Ishikawa (cell line): Measurements from ENCODE around the gene NPHP4.

Source experiments
- CEBPB ChIP-seq: IDR thresholded peaks from 2 replicates; pipeline ENCODE4 v1.6.1; 2012
- CREB1 ChIP-seq: IDR thresholded peaks from 2 replicates; pipeline ENCODE4 v1.6.1; 2012; ENCODE audit warnings: low read depth
- EGR1 ChIP-seq: IDR thresholded peaks from 2 replicates; pipeline ENCODE4 v1.6.1; 2012
- EP300 ChIP-seq: IDR thresholded peaks from 2 replicates; pipeline ENCODE4 v1.6.1; 2012; ENCODE audit warnings: borderline replicate concordance
- FOXM1 ChIP-seq: IDR thresholded peaks from 2 replicates; pipeline ENCODE4 v1.6.1; 2012; ENCODE audit warnings: low read depth, borderline replicate concordance
- MAX ChIP-seq: IDR thresholded peaks from 2 replicates; pipeline ENCODE4 v1.6.1; 2012
- NFIC ChIP-seq: IDR thresholded peaks from 2 replicates; pipeline ENCODE4 v1.6.1; 2012
- RAD21 ChIP-seq: IDR thresholded peaks from 2 replicates; pipeline ENCODE4 v1.6.1; 2012; ENCODE audit warnings: low read depth
- REST ChIP-seq: IDR thresholded peaks from 2 replicates; pipeline ENCODE4 v1.6.1; 2012; ENCODE audit warnings: low read depth, mild to moderate bottlenecking
- TAF1 ChIP-seq: IDR thresholded peaks from 2 replicates; pipeline ENCODE4 v1.6.1; 2012; ENCODE audit warnings: low read depth, mild to moderate bottlenecking
- TCF12 ChIP-seq: IDR thresholded peaks from 2 replicates; pipeline ENCODE4 v1.6.1; 2012; ENCODE audit warnings: low read depth
- TEAD4 ChIP-seq: IDR thresholded peaks from 2 replicates; pipeline ENCODE4 v1.6.1; 2012
- USF1 ChIP-seq: IDR thresholded peaks from 2 replicates; pipeline ENCODE4 v1.6.1; 2012
- YY1 ChIP-seq: IDR thresholded peaks from 2 replicates; pipeline ENCODE4 v1.6.1; 2012; ENCODE audit warnings: low read depth
- ZBTB7A ChIP-seq: IDR thresholded peaks from 2 replicates; pipeline ENCODE4 v1.6.1; 2012; ENCODE audit warnings: low read depth

Gene NPHP4

GRCh38 chr1:5990913-5991312 lies 1.3 kb downstream of the NPHP4 start:
- TF ChIP-seq RAD21 = no peak
- no peak for TF ChIP-seq NFIC
- no peak for TF ChIP-seq ZBTB7A
- TF ChIP-seq TCF12 = no peak

GRCh38 chr1:5989731-5990271 lies 2.4 kb downstream of the NPHP4 start:
- TF ChIP-seq TCF12 (no peak), YY1 (no peak), CREB1 (no peak), ZBTB7A (no peak)

GRCh38 chr1:5989286-5989605 lies 3.0 kb downstream of the NPHP4 start:
- TF ChIP-seq FOXM1 (no peak), MAX (no peak), CEBPB (no peak), YY1 (no peak)

- TF ChIP-seq EGR1 = no peak
- TF ChIP-seq ZBTB7A = no peak
Observed at GRCh38 chr1:5988596-5989285, 3.5 kb downstream of the NPHP4 start.

GRCh38 chr1:5986018-5986417 lies 6.2 kb downstream of the NPHP4 start:
- TF ChIP-seq TEAD4 (no peak), MAX (no peak), YY1 (no peak), EP300 (no peak), FOXM1 (no peak), NFIC (no peak), CREB1 (no peak), TCF12 (no peak), USF1 (no peak), REST (no peak), CEBPB (no peak), TAF1 (no peak), RAD21 (no peak), ZBTB7A (no peak), EGR1 (no peak)

- TF ChIP-seq NFIC (no peak), EP300 (no peak), YY1 (no peak), RAD21 (no peak), CREB1 (no peak), EGR1 (no peak), ZBTB7A (no peak), USF1 (no peak), FOXM1 (no peak), TEAD4 (no peak), REST (no peak), TCF12 (no peak)
Observed at GRCh38 chr1:5985250-5985649, 7.0 kb downstream of the NPHP4 start.
